ENCODE data around the gene TNS3.

Gene TNS3

GRCh38 chr7:47283497-47284131, 298.3 kb downstream of the TNS3 start:
- H3K79me2 ChIP-seq (ENCODE audit: control insufficient read depth, insufficient read depth, low read length, unreplicated experiment), result no peaks in the 10 kb centered on the region
- peaks cover 55% of the 10 kb centered on the region for H3K36me3 ChIP-seq (ENCODE audit: insufficient read depth, low read length)
- no peak overlapping the region for H3K4me3 ChIP-seq (ENCODE audit: low read depth, low read length)
- no peaks in the 10 kb centered on the region for H3K4me1 ChIP-seq (ENCODE audit: control insufficient read depth, insufficient read depth, low read length, unreplicated experiment)
- no peak overlapping the region for H2AFZ ChIP-seq (ENCODE audit: low read length, unreplicated experiment)
- H3K27ac ChIP-seq (ENCODE audit: low read depth, low read length), result no peak overlapping the region
- H3K27me3 ChIP-seq (ENCODE audit: insufficient read depth, low read length), result no peaks in the 10 kb centered on the region

GRCh38 chr7:47282790-47283496, 299.0 kb downstream of the TNS3 start:
- Histone ChIP-seq H2AFZ (ENCODE audit: low read length, unreplicated experiment) (no peak overlapping the region), H3K4me1 (ENCODE audit: control insufficient read depth, insufficient read depth, low read length, unreplicated experiment) (no peaks in the 10 kb centered on the region), H3K27me3 (ENCODE audit: insufficient read depth, low read length) (no peaks in the 10 kb centered on the region), H3K36me3 (ENCODE audit: insufficient read depth, low read length) (peaks cover 55% of the 10 kb centered on the region), H3K27ac (ENCODE audit: low read depth, low read length) (no peak overlapping the region), H3K79me2 (ENCODE audit: control insufficient read depth, insufficient read depth, low read length, unreplicated experiment) (no peaks in the 10 kb centered on the region), H3K4me3 (ENCODE audit: low read depth, low read length) (no peak overlapping the region)

DNA sequence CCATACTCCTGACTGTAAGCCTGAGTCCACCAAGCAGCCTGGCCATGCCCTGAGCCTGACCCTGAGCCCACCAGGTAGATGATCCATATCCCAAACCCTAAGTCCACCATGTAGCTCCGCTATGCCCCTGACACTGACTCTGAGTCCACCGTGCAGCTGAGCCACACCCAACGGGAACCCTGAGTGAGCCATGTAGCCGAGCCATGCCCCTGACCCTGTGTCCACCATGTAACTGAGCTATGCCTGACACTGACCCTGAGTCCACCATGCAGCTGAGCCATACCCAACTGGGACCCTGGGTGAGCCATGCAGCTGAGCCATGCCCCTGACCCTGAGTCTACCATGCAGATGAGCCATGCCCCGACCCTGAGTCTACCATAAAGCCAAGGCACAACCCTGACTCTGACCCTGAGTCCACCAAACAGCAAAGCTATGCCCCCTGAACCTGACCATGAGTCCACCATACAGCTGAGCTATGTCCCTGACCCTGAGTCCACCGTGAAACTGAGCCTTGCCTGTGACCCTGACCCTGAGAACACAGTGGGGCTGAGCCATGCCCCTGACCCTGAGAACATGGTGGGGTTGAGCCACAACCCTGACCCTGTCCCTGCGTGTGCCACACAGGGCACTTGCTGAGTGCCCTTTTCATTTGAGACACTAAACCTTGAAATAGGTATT, 299.8 kb downstream of the TNS3 start:
- Histone ChIP-seq H2AFZ (ENCODE audit: low read length, unreplicated experiment) (no peak overlapping the region), H3K27ac (ENCODE audit: low read depth, low read length) (no peak overlapping the region), H3K36me3 (ENCODE audit: insufficient read depth, low read length) (peaks cover 48% of the 10 kb centered on the region), H3K4me3 (ENCODE audit: low read depth, low read length) (no peak overlapping the region), H3K27me3 (ENCODE audit: insufficient read depth, low read length) (no peaks in the 10 kb centered on the region), H3K4me1 (ENCODE audit: control insufficient read depth, insufficient read depth, low read length, unreplicated experiment) (no peaks in the 10 kb centered on the region), H3K79me2 (ENCODE audit: control insufficient read depth, insufficient read depth, low read length, unreplicated experiment) (no peaks in the 10 kb centered on the region)

GRCh38 chr7:47281161-47281560, 300.8 kb downstream of the TNS3 start:
- peaks cover 48% of the 10 kb centered on the region for H3K36me3 ChIP-seq (ENCODE audit: insufficient read depth, low read length)
- no peak overlapping the region for H2AFZ ChIP-seq (ENCODE audit: low read length, unreplicated experiment)
- no peak overlapping the region for H3K4me3 ChIP-seq (ENCODE audit: low read depth, low read length)
- no peaks in the 10 kb centered on the region for H3K27me3 ChIP-seq (ENCODE audit: insufficient read depth, low read length)
- H3K79me2 ChIP-seq (ENCODE audit: control insufficient read depth, insufficient read depth, low read length, unreplicated experiment), result no peaks in the 10 kb centered on the region
- H3K27ac ChIP-seq (ENCODE audit: low read depth, low read length), result no peak overlapping the region
- no peaks in the 10 kb centered on the region for H3K4me1 ChIP-seq (ENCODE audit: control insufficient read depth, insufficient read depth, low read length, unreplicated experiment)

DNA sequence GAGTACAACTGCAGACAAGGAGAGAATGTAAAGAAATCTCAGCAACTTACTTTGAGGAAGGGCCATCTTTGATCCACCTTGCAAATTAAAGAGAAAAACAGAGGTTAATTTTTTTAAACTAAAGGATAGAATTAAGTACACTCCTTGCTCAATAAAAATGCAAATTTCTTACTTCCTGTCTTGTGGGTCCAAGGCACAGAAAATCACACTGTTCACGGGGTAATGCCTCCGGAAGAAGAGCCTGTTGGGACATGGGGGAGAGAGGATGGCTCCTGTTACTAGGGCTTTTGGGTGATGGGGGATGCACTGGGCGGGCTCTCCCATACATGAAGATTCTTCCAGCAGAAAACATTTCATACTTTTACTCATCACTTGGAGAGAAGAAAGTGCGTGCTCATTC, 301.8 kb downstream of the TNS3 start:
- Histone ChIP-seq H3K4me1 (ENCODE audit: control insufficient read depth, insufficient read depth, low read length, unreplicated experiment) (no peaks in the 10 kb centered on the region), H3K27ac (ENCODE audit: low read depth, low read length) (no peak overlapping the region), H2AFZ (ENCODE audit: low read length, unreplicated experiment) (no peak overlapping the region), H3K4me3 (ENCODE audit: low read depth, low read length) (no peak overlapping the region), H3K36me3 (ENCODE audit: insufficient read depth, low read length) (peaks cover 45% of the 10 kb centered on the region), H3K79me2 (ENCODE audit: control insufficient read depth, insufficient read depth, low read length, unreplicated experiment) (no peaks in the 10 kb centered on the region), H3K27me3 (ENCODE audit: insufficient read depth, low read length) (no peaks in the 10 kb centered on the region)

GRCh38 chr7:47278043-47278442, 303.9 kb downstream of the TNS3 start:
- Histone ChIP-seq H3K4me1 (ENCODE audit: control insufficient read depth, insufficient read depth, low read length, unreplicated experiment) (no peaks in the 10 kb centered on the region), H3K27ac (ENCODE audit: low read depth, low read length) (no peak overlapping the region), H2AFZ (ENCODE audit: low read length, unreplicated experiment) (no peak overlapping the region), H3K79me2 (ENCODE audit: control insufficient read depth, insufficient read depth, low read length, unreplicated experiment) (no peaks in the 10 kb centered on the region), H3K36me3 (ENCODE audit: insufficient read depth, low read length) (peaks cover 34% of the 10 kb centered on the region; the same call in 1 of the 2 replicates), H3K27me3 (ENCODE audit: insufficient read depth, low read length) (no peaks in the 10 kb centered on the region), H3K4me3 (ENCODE audit: low read depth, low read length) (no peak overlapping the region)

GRCh38 chr7:47277321-47277781, 304.6 kb downstream of the TNS3 start:
- Histone ChIP-seq H3K27me3 (ENCODE audit: insufficient read depth, low read length) (no peaks in the 10 kb centered on the region), H3K27ac (ENCODE audit: low read depth, low read length) (no peak overlapping the region), H2AFZ (ENCODE audit: low read length, unreplicated experiment) (no peak overlapping the region), H3K4me1 (ENCODE audit: control insufficient read depth, insufficient read depth, low read length, unreplicated experiment) (no peaks in the 10 kb centered on the region), H3K36me3 (ENCODE audit: insufficient read depth, low read length) (peaks cover 27% of the 10 kb centered on the region; the same call in 1 of the 2 replicates), H3K79me2 (ENCODE audit: control insufficient read depth, insufficient read depth, low read length, unreplicated experiment) (no peaks in the 10 kb centered on the region), H3K4me3 (ENCODE audit: low read depth, low read length) (no peak overlapping the region)

DNA sequence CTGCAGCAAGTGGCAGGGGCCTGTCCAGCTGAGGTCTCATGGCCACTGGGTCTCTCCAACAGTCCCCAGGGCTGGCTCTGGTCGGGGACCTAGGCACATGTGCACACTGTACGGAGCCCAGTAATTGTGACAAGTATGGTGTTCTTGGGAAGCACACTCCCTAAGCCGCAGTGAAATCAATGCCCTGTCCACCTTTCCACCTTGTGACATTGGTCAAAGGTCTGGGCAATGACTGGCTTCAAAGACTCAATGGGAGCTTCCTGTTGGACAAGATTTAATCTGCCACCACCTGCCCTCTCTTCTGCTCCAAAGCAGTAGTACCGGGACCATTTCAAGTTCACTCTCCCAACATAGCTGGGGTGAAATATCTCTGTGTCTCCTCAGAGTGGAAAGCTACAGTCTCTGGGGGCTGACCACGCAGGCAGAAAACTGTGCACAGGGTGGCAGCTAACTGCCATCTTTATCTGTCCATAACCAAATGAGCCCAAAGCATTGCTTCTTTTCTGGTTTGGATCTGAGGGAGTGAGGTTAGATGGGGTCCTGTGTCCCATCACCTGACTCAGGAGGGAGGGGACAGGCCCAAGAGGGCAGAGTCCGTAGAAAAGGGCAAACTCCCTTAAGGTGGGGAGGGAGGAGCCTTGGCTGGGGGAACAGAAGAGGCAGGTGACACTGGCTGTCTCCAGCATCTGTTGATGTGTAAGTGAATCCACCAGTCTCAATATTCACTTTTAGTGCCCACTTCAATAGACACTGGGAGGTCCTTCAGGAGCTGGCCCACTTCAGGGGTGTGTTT, 307.7 kb downstream of the TNS3 start:
- no peaks in the 10 kb centered on the region for H3K27me3 ChIP-seq (ENCODE audit: insufficient read depth, low read length)
- H3K4me1 ChIP-seq (ENCODE audit: control insufficient read depth, insufficient read depth, low read length, unreplicated experiment), result no peaks in the 10 kb centered on the region
- H3K36me3 ChIP-seq (ENCODE audit: insufficient read depth, low read length), result peaks cover 21% of the 10 kb centered on the region; the same call in 1 of the 2 replicates
- H3K79me2 ChIP-seq (ENCODE audit: control insufficient read depth, insufficient read depth, low read length, unreplicated experiment), result no peaks in the 10 kb centered on the region
- no peak overlapping the region for H3K27ac ChIP-seq (ENCODE audit: low read depth, low read length)
- no peak overlapping the region for H2AFZ ChIP-seq (ENCODE audit: low read length, unreplicated experiment)
- no peak overlapping the region for H3K4me3 ChIP-seq (ENCODE audit: low read depth, low read length)

DNA sequence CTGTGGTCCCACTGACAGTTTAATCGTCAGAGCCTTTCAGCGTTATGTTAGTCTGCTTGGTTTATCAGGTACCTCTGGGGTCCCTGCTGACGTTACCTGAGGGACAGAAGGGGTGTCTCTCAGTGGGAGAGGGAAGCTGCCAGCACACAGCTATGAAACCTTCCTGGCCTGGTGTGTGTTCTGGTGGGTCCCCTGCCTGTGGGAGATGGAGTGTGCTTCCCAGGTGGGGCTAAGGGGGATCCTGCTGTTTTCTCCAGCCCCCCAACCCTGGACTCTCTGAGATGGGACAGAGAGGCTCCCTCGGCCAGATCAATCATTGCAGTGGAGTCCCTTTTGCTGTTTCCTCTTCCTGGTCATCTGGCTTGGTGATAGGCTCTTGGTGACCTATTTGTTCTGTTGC, 308.8 kb downstream of the TNS3 start:
- no peak overlapping the region for H3K27ac ChIP-seq (ENCODE audit: low read depth, low read length)
- H3K4me1 ChIP-seq (ENCODE audit: control insufficient read depth, insufficient read depth, low read length, unreplicated experiment), result no peaks in the 10 kb centered on the region
- no peaks in the 10 kb centered on the region for H3K79me2 ChIP-seq (ENCODE audit: control insufficient read depth, insufficient read depth, low read length, unreplicated experiment)
- H3K27me3 ChIP-seq (ENCODE audit: insufficient read depth, low read length), result no peaks in the 10 kb centered on the region
- no peak overlapping the region for H3K4me3 ChIP-seq (ENCODE audit: low read depth, low read length)
- peaks cover 17% of the 10 kb centered on the region; the same call in 1 of the 2 replicates for H3K36me3 ChIP-seq (ENCODE audit: insufficient read depth, low read length)
- no peak overlapping the region for H2AFZ ChIP-seq (ENCODE audit: low read length, unreplicated experiment)

- H3K27me3 ChIP-seq (ENCODE audit: insufficient read depth, low read length), result no peaks in the 10 kb centered on the region
- H3K4me1 ChIP-seq (ENCODE audit: control insufficient read depth, insufficient read depth, low read length, unreplicated experiment), result peaks cover 2% of the 10 kb centered on the region
- H3K4me3 ChIP-seq (ENCODE audit: low read depth, low read length), result no peak overlapping the region
- H3K36me3 ChIP-seq (ENCODE audit: insufficient read depth, low read length), result peaks cover 17% of the 10 kb centered on the region
- H3K79me2 ChIP-seq (ENCODE audit: control insufficient read depth, insufficient read depth, low read length, unreplicated experiment), result no peaks in the 10 kb centered on the region
- no peak overlapping the region for H3K27ac ChIP-seq (ENCODE audit: low read depth, low read length)
- H2AFZ ChIP-seq (ENCODE audit: low read length, unreplicated experiment), result no peak overlapping the region
Measured at GRCh38 chr7:47271749-47272148, 310.2 kb downstream of the TNS3 start.
